Measurements from ENCODE around the gene PPP1R14B.

DNA sequence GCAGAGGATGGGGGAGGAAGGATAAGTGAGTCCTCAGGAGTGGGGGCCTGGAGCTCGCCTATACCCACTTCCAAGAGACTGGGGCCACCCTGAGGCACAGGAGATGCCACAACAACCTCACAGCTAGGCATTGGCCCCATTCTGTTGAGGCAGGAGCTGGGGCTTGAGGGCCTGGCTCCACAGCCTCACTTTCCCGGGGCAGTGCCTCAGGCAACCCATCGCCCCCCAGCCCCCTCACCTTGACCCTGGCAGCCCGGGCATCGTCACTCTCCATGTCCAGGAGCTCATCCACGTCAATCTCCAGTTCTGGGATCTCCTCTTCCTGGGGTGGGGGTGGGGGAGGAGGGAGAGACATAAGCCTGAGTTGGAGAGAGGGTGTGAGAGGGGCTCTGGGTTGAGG is 1.8 kb downstream of the PPP1R14B start:
- TF ChIP-seq CTCF (IDR thresholded peaks at IDR 0.05 in 4 of 5, conservative IDR thresholded peaks at IDR 0.05 in 1 of 5) (no peak), POLR2A (IDR thresholded peaks at IDR 0.05) (no peak)

All from gastrocnemius medialis (tissue), 4 donors.